Tibial artery (tissue), 4 donors: Measurements from ENCODE around the gene GAB2.

Experiments
- DNase-seq, 2 donors: peaks; one replicate each; pipeline ENCODE4 v3.0.0-alpha.2; 2019
- H3K27ac ChIP-seq, 2 donors: fragments of 200-600 bp; sonication (generic) in 1 of 2; 1 replicate in 1 of 2; 2 replicates in 1 of 2; pipeline ENCODE4 v1.5.1; 2018 to 2019; ENCODE audit warnings: mild to moderate bottlenecking in 1 of 2
- H3K27me3 ChIP-seq, 2 donors: fragments of 200-600 bp; sonication (generic) in 1 of 2; one replicate each; pipeline versions ENCODE4 v1.5.1 to v1.6.0; 2016 to 2019
- H3K36me3 ChIP-seq, 3 donors: fragments of 200-600 bp; sonication (generic) in 2 of 3; one replicate each; pipeline ENCODE4 v1.5.1; 2016 to 2019; ENCODE audit warnings: mild to moderate bottlenecking in 2 of 3
- H3K4me1 ChIP-seq, 4 donors: fragments of 200-600 bp; sonication (generic) in 2 of 4; 1 replicate in 3 of 4; 2 replicates in 1 of 4; pipeline ENCODE4 v1.5.1; 2016 to 2019
- H3K4me3 ChIP-seq, 2 donors: fragments of 200-600 bp; sonication (generic) in 1 of 2; 1 replicate in 1 of 2; 2 replicates in 1 of 2; pipeline ENCODE4 v1.5.1; 2018 to 2019; ENCODE audit warnings: mild to moderate bottlenecking in 2 of 2
- H3K9me3 ChIP-seq, 3 donors: fragments of 200-600 bp; sonication (generic) in 1 of 3; one replicate each; pipeline ENCODE4 v1.5.1; 2016 to 2019
- intact Hi-C: fragments of 100-400 bp; cut with DNase I; formaldehyde crosslinking; loops from one replicate; pipeline ENCODE4 v1.15.0; 2023; ENCODE audit warnings: low total_unique reads
- TF ChIP-seq, protein P1 (sequence below), 2 experiments: fragments of 200-600 bp in 1 of 2; fragments of 450-650 bp in 1 of 2; IDR thresholded peaks; one replicate each; pipeline ENCODE4 v1.5.1; 2017 to 2019; ENCODE audit warnings: antibody characterized with exemption in 2 of 2, mild to moderate bottlenecking in 1 of 2, moderate library complexity in 1 of 2

The GAB2 gene

DNA sequence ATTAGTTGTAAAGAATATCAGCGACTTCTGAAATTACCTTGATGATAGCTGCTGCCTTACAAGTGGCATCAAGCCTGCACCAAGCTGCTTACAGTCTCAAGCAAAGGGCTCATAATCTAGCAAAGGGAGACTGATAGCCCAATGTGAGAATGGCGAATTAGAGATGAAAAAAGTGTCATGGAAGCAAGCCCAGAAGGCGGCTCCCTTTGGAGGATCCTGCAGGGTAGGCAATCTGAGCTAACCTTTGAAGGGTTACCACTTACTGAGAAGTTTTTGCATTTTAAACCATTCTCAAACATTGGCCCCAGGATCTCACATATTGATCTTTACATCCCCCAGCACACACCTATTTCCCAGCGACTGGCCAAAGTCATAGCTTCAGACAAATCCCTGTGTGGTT is 18.5 kb downstream of the GAB2 start:
- Histone ChIP-seq H3K27ac (no peak overlapping the region), H3K4me3 (no peak overlapping the region), H3K9me3 (no peaks in the 10 kb centered on the region), H3K4me1 (peaks cover 0 to 43% (median 11%) of the 10 kb centered on the region in 4 donors), H3K36me3 (no peaks in the 10 kb centered on the region), H3K27me3 (no peaks in the 10 kb centered on the region)
- TF ChIP-seq, protein P1, sequence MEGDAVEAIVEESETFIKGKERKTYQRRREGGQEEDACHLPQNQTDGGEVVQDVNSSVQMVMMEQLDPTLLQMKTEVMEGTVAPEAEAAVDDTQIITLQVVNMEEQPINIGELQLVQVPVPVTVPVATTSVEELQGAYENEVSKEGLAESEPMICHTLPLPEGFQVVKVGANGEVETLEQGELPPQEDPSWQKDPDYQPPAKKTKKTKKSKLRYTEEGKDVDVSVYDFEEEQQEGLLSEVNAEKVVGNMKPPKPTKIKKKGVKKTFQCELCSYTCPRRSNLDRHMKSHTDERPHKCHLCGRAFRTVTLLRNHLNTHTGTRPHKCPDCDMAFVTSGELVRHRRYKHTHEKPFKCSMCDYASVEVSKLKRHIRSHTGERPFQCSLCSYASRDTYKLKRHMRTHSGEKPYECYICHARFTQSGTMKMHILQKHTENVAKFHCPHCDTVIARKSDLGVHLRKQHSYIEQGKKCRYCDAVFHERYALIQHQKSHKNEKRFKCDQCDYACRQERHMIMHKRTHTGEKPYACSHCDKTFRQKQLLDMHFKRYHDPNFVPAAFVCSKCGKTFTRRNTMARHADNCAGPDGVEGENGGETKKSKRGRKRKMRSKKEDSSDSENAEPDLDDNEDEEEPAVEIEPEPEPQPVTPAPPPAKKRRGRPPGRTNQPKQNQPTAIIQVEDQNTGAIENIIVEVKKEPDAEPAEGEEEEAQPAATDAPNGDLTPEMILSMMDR (IDR thresholded peaks at IDR 0.05) = no peak
- DNase-seq = no peak
- intact Hi-C loops = no loop called here

DNA sequence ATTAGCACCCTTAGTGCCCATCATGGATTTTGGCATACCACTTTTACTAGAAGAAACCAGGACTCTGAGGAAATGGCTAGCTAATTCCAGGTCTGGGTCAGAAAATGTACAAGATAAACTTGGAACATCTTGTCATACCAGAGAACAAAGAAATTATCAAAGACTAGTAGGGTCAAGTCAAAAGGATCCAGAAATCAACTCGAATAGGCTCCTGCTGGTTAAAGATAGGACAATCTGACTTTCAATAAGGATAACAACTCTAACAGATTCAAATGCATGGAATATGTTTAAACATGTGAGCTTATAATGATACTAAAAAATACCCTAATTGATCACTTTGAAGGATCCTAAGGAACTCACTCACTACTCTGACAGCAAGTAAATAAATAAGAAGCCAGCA is 18.9 kb downstream of the GAB2 start:
- DNase-seq = no peak
- no peak overlapping the region for H3K4me3 ChIP-seq
- H3K27ac ChIP-seq = no peak overlapping the region
- TF ChIP-seq, protein P1 (IDR thresholded peaks at IDR 0.05) = no peak
- H3K27me3 ChIP-seq = no peaks in the 10 kb centered on the region
- H3K4me1 ChIP-seq = peaks cover 0 to 39% (median 11%) of the 10 kb centered on the region in 4 donors
- H3K9me3 ChIP-seq = no peaks in the 10 kb centered on the region
- intact Hi-C loops = no loop called here
- H3K36me3 ChIP-seq = no peaks in the 10 kb centered on the region

DNA sequence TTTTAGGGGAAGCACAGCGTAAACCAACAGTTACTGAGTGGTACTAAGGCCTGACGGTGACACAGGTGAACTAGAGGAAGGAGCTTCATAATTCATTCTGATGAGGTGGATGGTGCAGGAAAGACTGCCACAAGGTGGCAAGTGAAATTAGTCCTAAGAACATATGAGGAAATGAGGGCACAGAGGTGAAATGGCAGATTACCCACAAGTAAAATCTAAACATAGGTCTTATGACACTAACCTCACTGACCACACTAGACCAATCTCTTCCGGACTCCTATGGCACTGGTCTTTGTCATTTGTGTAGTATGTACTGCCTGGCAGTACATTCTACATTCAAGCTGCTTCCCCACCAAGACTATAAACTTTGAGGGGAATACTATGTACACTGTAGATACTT is 20.2 kb downstream of the GAB2 start:
- no peaks in the 10 kb centered on the region for H3K36me3 ChIP-seq
- H3K4me3 ChIP-seq = no peak overlapping the region
- no peaks in the 10 kb centered on the region for H3K9me3 ChIP-seq
- TF ChIP-seq, protein P1 (IDR thresholded peaks at IDR 0.05) = no peak
- H3K27ac ChIP-seq = no peak overlapping the region
- peaks cover 0 to 46% (median 10%) of the 10 kb centered on the region in 4 donors for H3K4me1 ChIP-seq
- no peaks in the 10 kb centered on the region for H3K27me3 ChIP-seq
- intact Hi-C loops = no loop called here
- no peak for DNase-seq

DNA sequence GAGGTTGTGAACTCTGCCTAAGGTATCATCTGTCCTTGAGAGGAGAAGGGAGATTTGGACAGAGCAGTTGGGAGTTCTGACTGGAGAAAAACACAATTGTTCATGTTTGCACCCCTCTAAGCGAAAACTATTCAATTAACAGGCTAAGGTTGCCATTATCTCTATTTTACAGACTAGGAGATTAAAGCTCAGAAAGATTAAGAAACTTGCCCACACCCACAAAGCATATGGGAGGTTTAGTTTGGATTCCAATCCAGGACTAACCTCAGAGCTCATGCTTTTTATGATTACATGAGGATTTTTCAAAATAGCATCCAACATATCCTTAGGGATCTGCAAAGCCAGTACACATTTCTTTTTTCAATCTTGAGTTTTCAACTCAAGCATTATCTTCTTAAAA is 22.0 kb downstream of the GAB2 start:
- H3K4me3 ChIP-seq = no peak overlapping the region
- intact Hi-C loops = no loop called here
- DNase-seq = no peak
- no peak overlapping the region for H3K27ac ChIP-seq
- TF ChIP-seq, protein P1 (IDR thresholded peaks at IDR 0.05) = no peak
- no peaks in the 10 kb centered on the region for H3K27me3 ChIP-seq
- peaks cover 0 to 49% (median 10%) of the 10 kb centered on the region in 4 donors for H3K4me1 ChIP-seq
- H3K36me3 ChIP-seq = no peaks in the 10 kb centered on the region
- no peaks in the 10 kb centered on the region for H3K9me3 ChIP-seq

DNA sequence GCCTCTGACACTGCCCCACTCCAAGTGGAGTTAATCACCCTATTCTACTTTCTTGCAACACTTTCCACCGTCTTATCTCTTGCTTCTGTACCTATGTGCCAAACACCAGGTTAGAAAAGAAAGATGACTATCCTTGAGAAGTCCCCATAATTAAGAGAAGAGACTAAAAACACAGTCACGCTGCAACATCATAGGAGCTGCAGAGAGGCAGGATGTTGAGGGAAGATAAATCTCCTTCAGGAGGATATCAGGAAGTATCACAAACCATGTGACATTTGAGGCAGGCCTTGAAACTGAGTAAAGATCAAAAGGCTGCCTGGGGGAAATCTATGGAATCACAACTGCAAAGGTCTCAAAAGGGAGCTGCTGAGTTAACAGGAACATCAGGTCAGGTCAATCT is 24.8 kb downstream of the GAB2 start:
- intact Hi-C loops = no loop called here
- no peak overlapping the region for H3K4me3 ChIP-seq
- H3K27ac ChIP-seq = no peak overlapping the region
- no peak for DNase-seq
- peaks cover 0 to 28% (median 3%) of the 10 kb centered on the region in 4 donors for H3K4me1 ChIP-seq
- H3K27me3 ChIP-seq = no peaks in the 10 kb centered on the region
- H3K36me3 ChIP-seq = no peaks in the 10 kb centered on the region
- H3K9me3 ChIP-seq = no peaks in the 10 kb centered on the region
- TF ChIP-seq, protein P1 (IDR thresholded peaks at IDR 0.05) = no peak

DNA sequence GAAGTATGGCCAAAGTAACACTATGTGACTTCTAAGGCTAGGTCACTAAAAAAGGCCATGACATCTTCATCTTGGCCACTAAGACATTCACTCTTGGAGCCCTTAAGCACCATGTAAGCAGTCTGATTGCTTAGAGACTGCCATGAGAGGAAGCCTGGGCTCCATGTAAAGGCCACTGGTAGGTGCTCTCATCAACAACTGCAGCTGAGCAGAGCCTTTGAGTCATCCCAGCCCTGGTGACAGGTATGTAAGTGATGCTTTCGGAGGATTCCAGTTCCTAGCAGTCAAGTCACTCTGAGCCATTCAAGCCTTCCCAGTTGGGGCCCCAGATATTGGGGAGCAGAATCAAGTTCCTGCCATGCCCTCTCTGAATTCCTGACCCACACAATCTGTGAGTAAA is 26.2 kb downstream of the GAB2 start:
- intact Hi-C loops = no loop called here
- H3K4me3 ChIP-seq = no peak overlapping the region
- H3K27ac ChIP-seq = no peak overlapping the region
- H3K9me3 ChIP-seq = no peaks in the 10 kb centered on the region
- H3K27me3 ChIP-seq = no peaks in the 10 kb centered on the region
- TF ChIP-seq, protein P1 (IDR thresholded peaks at IDR 0.05) = no peak
- H3K4me1 ChIP-seq = peaks cover 0 to 28% (median 3%) of the 10 kb centered on the region in 4 donors
- DNase-seq = no peak
- H3K36me3 ChIP-seq = no peaks in the 10 kb centered on the region
